Activated CD4-positive, alpha-beta T cell treated with anti-CD3 and anti-CD28 coated beads, Interleukin-2, Interleukin-6, amounts not matched to agents 100 ng/mL and 50 ng/mL, durations not matched to agents 16 hours and 8 hours (primary cell): ENCODE measurements around the gene ASCC1.
"Not testable (repeated sequence)": the region's sequence is repeated elsewhere in the genome, so short reads cannot be mapped to it uniquely, and the experiment has no call there.

Experiments used
- DNase-seq: peaks from one replicate; pipeline ENCODE4 v3.0.0-alpha.2; 2020

The ASCC1 gene

DNA sequence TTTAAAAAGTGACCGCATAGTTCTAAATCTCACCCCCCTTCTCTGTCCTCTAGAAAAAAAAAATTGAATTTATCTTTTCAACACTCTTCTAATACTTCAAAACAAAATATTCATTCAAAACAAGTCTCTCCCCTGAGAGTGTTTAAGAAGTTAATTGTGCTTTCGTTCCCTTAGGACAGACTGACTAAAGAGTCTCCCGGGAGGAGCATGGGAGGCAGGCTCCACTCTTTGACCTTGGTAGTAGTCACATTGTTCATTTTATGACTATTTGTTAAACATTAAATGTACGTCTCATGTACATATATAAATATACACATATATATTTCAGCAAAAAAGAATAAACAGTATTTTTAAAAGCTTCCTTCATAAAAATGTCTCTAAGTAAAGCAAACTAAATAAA is 92.5 kb downstream of the ASCC1 start:
- no peak for DNase-seq

DNA sequence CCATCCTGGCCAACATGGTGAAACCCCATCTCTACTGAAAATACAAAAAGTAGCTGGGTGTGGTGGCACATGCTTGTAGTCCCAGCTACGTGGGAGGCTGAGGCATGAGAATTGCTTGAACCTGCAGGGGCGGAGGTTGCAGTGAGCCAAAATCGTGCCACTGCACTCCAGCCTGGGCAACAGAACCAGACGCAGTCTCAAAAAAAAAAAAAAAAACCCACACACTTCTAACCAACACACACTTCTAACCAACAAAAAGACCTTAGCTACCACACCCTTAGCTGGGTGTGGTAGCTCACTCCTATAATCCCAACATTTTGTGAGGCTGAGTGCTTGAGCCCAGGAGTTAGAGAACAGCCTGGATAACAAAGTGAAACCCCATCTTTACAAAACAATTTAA is 93.9 kb downstream of the ASCC1 start:
- no peak for DNase-seq

DNA sequence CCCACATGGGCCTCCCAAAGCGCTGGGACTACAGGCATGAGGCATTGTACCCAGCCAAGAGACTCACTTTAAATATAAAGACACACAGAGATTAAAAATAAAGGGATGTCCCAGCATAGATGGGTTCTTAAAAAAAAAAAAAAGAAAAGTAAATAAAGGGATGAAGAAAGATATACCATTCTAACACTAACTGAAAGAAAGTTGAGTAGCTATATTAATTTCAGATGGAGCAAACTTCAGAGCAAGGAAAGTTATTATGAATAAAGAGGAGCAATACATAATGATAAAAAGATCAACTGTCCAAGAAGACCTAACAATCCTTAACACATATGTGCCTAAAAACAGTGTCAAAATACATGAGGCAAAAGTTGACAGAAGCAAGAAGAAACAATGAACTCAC is 94.7 kb downstream of the ASCC1 start:
- no peak for DNase-seq

DNA sequence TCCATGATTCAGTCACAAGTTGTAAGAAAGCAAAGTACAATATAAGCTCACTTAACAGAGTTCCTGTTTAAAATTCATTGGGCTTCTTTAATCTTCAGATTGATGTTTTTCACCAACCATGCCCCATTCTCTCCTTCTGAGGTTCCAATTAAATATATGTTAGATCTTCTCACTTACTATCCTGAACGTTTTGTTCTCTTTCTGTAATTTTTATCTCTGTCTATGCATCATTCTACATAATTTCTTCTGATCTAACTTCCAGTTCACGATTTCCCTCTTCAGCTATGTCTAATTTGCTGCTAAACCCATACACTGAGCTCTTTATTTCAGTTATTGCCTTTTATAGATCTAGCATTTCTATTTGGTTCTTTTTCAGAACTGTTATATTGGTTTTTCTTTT is 99.7 kb downstream of the ASCC1 start:
- no peak for DNase-seq

DNA sequence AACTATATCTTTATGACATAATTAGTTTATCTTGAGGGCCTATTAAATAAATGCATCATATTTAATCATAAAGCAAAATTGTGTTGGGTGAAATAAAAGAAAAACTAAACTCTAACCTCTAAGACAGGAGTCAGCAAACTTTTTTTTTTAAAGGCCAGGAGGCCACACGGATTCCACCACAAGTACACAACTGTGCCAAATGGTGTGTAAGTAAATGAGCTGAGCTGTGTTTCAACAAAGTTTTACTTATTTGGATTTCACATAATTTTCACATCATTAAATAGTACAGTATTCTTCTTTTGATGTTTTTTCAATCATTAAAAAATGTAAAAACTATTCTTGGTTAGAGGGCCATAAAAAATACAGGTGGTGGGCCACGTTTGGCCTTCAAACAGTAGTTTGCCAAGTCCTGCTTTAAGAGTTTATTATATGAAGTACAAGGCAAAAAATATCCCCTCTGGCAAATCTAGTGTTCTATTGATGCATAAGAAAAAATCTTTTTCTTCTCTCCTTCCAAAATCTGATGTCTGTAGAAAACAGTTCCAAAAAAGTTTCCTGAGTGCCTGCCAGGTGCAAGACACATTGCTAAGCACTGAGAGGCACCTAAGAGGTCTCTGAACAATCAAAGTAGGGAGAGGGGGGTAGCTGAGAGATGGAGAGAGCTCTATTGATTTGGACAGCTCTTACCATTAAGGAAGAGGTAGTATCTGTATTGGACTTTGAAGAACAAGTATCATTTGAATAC is 101.2 kb downstream of the ASCC1 start:
- DNase-seq = no peak

DNA sequence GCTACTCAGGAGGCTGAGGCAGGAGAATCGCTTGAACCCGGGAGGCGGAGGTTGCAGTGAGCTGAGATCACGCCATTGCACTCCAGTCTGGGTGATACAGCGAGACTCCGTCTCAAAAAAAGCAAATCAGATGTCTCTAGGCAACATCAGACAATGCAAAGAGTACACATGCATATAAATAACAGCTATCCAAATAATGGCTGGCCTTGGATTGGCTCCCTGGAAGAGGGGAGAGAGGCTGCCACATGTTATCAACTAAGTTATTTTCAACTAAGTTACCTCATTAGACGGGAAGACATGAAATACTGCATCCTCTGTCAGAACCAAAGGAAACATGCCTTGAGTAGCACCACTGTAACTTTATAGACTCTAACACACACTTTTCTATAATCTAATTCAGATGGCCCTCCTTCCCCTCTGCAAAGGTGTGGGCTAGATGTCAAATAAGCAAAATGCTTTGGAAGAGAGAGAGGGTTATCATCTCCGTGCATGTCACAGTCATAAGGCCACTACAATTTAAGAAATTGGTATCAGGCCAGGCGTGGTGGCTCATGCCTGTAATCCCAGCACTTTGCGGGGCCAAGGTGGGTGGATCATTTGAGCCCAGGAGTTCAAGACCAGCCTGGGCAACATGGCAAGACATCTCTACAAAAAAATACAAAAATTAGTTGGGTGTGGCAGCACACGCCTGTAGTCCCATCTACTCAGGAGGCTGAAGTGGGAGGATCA is 105.2 kb downstream of the ASCC1 start:
- no peak for DNase-seq

DNA sequence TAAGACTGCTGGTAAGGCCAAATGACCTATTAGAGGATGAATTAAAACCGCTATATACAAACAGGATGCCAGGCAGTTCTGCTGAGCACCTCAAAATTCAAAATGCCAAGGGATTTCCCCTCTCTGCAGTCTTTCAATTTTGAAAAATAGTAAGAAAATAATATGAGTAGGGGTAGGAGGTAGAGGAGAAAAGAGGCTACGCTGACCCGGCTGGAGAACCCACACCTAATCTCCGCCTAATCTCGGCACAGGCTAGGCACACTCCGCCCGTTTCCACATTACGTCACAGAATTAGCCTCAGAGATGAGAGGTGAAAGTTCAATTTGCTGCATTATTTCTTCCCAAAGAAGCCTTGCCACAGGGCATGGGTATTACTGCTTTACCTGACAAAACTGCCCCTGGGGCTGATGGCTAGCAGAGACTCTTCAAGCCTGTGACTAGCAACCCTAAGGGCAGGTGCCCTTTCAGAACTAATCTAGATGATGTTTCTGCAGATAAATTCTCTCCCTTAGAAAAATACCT is 106.4 kb downstream of the ASCC1 start:
- no peak for DNase-seq

DNA sequence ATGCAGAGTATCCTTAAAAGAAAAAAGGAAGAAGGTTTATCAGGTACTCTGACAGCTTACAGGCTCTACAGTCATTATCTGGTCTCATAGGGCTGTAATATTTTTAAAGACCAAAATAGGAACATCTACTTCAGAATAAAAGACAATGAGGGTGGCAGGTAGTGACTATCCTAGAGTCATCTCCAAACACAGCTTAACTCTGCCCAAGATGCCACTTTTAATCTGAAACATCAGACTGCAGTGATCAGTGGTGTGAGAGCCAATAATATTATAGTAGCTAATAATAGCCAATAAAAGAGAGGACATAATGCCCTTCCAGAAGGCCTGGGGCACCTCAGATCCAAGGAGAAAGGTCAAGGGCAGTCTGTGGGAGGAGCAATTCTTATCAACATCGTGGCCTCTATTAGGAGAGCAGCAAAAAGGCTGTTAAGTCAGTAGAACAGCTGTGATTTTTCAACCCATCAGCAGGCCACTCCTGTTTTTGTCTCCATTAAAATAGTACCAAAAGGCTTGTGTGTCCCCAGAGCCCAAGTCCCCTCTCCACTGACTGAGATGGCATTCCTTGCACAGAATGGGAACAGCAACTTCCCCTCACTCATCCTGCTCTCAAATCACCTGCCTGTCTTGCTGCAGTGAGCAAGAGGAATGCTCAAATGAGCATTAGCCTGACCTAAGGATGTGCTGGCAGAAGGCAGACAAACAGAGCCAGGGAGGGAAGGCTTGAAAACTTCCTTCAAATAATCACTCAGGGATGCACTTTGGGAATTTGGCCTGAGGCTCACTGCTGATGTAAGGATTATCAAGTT is 107.0 kb downstream of the ASCC1 start:
- DNase-seq = no peak

DNA sequence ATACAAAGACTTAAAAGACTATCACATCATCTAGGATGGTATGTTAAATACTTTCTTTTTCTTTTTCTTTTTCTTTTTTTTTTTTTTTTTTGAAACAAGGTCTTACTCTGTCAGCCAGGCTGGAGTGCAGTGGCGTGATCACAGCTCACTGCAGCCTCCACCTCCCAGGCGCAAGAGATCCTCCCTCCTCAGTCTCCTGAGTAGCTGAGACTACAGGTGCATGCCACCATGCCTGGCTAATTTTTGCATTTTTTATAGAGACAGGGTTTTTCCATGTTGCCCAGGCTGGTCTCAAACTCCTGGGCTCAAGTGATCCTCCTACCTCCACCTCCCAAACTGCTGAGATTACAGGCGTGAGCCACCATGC is 108.1 kb downstream of the ASCC1 start:
- DNase-seq = not testable (repeated sequence)

DNA sequence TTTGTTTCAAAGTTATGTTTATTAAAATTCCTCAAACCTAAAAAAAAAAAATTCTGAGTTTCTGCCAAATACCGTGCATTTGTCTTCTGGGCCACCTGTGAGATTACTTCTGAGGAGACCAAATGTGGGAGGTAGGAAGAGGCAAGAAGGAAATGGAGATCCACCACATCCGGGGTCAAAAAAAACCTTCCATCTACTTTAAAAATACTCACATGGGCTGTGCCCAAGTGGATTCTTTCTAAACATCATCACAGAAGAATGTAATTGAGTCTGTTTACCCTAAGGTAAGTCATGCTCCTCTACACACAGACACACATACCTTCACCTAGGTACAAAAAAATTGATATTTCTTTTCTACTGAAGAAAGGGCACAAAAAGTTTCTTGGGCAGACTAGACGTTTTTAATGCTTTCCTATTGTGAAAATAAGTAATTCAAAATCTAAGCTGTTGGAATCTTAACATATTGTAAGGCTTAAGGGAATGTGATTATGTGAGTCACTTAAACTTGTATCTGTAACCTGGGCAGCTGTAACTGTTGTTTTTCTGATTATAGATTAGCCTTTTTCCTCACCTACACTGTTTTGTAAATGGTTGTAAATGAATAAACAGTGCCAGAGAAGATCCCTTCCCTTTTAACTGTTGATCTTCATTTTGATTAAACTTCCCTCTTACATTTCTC is 108.6 kb downstream of the ASCC1 start:
- peak; percentile 45 for DNase-seq

DNA sequence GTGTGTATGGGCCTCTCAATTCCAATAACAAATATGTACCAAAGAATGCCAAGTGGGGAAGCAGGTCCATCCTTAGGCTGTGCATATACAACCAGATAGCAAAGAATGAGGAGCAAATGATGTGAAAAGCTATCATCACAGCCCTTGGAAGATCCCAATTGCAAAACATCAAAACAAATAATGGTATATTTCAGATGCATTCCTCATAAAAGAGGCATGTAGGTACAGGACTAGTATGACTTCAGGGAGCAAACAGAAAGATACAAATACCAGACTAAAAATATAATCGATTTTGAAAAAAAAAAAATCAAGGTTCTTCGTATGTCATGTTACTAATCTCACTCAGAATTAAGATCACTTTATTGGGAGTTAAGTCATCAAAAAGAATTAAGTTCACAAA is 109.2 kb downstream of the ASCC1 start:
- no peak for DNase-seq

DNA sequence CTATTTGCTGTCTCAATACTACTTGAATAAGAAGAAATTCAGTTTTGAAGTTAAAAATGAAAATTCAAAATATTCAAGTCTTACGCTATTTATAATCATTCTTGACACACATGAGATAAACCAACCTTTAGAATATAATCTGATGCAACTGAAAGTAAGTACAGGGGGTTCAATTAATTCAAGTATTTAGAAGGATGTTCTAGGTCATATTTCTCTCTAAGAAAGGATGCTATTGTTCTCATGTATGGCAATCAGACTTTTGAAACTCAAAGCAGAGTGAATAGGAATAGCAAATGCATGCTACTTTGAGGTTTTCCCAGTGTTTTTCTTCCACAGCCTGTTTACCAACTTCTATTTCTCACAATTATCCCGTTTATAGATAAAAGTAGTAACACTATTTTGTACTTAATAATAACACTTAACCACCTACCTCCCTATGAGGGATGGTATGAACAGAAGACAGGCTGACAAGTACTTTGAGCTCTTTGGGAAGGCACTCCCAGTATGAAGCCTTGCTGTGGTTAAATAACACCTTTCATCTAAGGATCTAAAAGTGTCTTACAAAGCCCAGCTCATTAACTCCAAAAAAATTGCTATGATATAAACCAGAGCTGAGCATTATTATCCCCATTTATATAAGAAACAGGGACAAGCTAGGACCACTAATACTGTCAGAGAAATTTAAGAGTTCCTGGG is 109.8 kb downstream of the ASCC1 start:
- no peak for DNase-seq

DNA sequence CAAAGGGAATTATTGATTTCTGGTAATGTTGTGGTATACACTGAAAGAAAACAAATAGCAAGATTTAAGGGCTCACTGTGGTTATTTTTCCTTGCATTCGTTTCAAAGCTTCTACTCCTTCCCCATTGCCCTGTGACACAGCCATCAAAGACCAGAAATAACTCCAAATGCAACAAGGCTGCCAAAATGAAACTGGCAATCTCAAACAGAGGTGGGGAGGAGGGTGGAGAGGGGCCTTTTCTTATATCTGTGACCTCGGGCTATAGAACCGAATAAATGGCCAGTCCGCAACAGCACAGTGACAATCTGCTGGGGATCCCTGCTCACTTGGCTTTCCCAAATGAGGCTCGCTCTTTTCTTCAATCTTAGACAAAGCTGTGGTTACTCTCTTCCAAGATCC is 110.4 kb downstream of the ASCC1 start:
- DNase-seq = no peak

DNA sequence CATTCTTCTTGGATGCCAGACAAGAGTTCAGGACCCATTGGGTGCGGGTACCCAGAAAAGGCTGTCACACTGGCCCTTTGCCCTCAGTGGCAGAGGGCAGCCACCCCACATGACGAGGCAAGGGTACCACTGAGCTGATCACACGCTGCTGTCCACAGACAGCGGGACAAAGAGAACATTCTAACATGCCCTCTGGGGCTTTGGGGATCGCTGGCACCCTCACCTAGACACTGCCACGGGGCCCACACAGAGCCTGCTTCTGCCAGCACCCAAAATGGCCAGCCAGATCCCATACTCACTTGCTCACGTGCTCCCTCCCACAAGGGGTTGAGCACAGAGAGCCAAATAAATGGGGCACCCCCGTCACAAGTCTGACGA is 111.0 kb downstream of the ASCC1 start:
- DNase-seq = no peak

DNA sequence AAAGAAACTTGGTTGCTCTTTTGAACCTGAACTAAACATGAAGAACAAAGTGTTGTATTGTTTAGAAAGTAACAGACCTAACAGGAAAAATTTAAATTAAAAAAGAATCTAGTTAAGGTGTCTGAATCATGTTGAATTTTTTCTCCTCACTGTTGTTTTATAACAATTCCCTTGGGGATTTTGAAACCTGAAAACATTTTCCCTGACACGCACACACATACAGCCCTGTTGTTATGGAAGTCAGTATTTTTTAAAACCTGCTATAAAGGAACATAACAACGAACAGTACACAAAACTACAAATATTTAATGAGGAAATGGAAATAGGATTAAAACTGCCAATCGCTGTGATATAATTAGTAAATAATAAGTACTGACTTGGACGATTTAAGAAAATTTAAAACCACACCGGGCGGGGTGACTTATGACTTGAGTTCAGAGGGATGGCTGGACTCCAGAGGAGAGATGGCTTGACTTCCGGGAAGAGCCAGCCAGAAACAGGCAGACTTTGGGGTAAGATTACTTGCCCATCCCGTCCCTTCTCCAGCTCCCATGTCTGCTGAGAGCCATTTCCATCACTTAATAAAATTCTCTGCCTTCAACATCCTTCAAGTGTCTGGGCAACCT is 111.5 kb downstream of the ASCC1 start:
- no peak for DNase-seq

DNA sequence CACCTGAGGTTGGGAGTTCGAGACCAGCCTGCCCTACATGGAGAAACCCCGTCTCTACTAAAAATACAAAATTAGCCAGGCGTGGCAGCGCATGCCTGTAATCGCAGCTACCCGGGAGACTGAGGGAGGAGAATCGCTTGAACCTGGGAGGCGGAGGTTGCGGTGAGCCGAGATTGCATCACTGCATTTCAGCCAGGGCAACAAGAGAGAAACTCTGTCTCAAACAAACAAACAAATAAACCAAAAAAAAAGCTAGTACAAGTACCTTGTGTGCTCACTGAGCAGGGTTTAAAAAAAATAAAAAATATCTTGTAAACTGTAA is 116.5 kb downstream of the ASCC1 start:
- no peak for DNase-seq

DNA sequence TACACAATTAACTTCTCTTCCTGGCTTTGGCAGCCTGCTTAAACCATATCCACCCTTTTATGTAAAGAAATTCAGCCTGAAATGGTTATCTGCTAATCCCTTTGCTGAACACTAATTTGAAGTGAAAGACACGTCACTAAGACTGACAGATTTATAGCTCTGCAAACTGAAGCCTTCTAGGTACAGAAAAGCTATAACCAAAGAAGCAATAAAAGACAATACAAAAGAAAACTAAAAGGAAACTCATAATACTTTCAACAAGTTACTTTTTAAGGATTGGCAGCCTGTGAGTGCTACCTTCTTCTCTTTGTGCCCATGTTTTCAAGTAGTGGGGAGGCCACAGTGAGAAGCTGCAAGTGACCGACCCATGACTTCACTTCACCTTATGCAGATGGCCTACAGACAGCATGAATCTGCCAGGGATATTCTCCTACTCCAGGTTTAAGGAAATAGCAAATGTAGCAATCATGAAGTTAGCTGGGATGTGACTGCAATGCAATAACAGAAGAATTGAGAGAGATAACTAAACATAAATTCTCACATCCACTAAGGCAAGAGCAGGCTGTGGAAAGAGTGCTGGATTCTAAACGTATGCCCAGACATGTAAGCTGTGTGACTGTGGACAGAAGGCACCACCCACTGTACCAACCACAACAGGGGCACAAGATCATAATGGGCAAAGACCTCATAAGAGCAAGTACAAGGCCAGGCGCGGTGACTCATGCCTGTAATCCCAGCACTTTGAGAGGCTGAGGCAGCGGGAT is 117.1 kb downstream of the ASCC1 start:
- no peak for DNase-seq

DNA sequence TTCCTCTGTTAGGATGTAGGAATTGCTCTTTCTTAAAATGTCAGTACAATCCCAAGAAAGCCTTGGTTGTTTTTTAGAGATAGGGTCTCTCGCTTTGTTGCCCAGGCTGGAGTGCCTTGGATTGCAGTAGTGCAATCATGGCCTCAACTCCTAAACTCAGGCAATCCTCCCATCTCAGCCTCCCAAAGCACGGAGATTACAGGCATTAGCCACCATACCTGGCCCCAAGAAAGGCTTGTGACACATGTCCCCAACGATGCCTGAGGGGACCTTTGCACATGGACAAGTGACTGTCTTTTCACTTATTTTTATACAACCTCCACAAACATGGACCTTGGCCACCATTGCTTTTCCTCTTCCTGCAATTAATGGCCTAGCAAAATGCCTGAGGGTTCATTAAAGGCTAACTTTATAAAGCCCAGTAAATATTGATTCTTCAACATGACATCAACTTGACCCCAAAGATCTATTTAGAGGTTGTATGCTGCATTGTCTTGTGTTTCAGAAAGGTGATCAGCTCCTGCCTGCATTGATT is 117.7 kb downstream of the ASCC1 start:
- DNase-seq = no peak

DNA sequence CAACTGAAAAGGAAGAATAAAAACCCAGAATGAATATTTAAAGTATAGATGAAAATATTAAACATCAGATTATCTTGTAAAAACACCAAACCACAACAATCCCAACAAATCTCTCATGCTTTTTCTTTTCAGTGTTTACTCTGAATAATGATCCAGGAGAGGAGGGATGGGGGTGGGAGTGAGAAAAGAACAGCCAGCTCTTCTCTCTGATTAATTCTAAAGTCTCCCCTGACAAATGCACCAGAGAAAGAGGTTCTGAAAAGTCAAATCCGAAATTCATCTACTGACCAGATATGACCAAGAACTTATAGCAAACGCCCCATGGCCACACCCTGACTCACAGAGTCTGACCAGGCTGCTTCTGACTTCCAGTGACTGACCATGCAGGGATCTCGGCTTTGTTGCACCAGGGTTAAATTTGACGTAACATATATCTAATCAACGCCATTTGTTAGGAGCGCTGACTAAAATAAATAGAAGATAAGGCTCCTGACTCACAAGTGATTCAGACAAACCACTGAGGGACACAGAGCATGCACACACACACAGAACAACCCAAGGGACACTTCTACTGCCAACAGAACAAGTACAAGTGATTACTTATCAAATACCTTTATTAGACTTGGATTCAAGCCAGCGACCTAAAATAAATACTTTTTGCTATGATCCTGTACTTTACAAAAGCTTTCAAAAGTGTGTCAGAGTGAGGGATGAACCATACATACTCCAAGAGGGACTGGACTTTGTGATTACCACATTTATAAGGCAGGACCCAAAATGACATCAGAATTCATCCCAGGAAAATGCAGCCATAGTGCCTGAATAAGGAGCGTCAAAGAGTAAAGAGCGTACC is 118.4 kb downstream of the ASCC1 start:
- DNase-seq = peak; percentile 37
